ENCODE results near the gene CENPP. TPM values are rescaled to one million over a fixed set of nuclear protein-coding genes. Genes with fewer than 3 reads are reported as not detected.

Gene CENPP
- total and polyA plus RNA-seq, 4 donors = 0.62 to 8.7 (median 1.3) TPM

DNA sequence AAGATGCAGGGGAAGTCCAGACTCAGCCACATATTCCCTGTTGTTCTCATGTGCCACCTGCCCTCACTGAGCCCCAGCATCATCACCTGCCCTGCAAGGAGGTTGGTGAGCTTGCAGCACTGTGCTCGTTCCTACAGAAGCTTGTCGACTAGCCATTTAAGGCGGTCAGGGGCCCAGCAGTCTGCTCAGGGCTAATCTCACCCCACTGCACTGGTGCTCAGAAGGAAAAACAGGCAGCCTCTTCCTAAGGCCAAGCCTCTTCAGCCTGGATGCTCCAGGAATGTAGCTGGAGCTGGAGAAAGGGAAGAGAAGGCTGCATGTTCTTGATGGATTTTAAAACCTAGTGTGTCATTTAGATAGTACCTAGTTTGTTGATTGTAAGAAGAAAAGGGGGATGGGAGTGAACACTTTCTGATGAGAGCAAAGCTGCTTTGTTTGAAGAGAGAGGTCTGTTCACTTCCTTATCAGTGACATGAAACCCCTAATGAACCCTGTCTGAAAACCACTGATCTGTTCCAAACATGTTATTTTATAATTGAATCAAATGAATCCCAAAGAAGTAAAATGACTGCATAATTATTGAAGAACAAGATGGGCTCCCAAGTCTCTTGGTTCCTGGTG, 167.1 kb downstream of the CENPP start (continued):
- no peak for TF ChIP-seq CTCF (IDR thresholded peaks at IDR 0.05; ENCODE audit: low read depth, low read length, missing input control)
- TF ChIP-seq ATF3 (IDR thresholded peaks at IDR 0.05) = no peak
- TF ChIP-seq TAF1 (conservative IDR thresholded peaks at IDR 0.05) = no peak
- no peak for TF ChIP-seq HNF4A (conservative IDR thresholded peaks at IDR 0.05)
- no peak for TF ChIP-seq MAX (IDR thresholded peaks at IDR 0.05)

DNA sequence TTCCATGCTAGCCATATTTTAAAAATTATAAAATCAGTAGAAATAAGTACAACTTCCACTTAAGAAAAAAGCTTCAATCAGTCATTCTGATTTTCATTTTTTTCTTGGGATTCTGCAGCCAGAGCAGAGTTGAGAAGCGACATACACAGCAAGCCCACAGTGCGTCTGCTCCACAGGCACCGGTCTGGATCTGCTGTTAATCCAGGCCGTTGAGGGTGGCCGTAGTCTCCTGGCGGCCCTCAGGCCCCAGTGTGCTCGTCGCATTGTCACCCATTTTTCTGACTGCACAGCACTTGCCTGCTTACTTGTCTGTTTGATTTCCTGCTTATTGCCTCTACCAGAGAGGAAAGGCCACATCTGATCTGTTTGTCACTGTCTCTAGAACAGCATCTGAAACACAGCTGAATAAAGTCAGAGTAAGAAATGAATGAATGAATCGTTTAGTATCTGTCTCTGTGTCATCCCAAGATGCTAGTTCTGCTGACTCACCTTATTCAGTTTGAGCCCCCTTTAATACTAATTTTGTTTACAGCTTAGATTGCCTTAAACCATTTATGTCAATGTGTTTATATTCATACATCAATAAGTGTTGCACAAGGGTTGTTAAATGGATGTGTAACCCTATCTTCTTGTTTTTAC, 168.1 kb downstream of the CENPP start:
- Histone ChIP-seq H3K27me3 (ENCODE audit: control insufficient read depth in 4 of 4, insufficient read depth in 4 of 4, low read length in 3 of 4) (no peaks in the 10 kb centered on the region), H3K4me3 (ENCODE audit: low read depth in 1 of 3, low read length in 3 of 3) (no peak overlapping the region), H3K4me1 (ENCODE audit: control insufficient read depth in 4 of 4, insufficient read depth in 4 of 4, low read length in 3 of 4) (no peaks in the 10 kb centered on the region), H3K27ac (ENCODE audit: low read depth in 1 of 2, low read length in 2 of 2) (no peak overlapping the region), H3K9me3 (ENCODE audit: control insufficient read depth in 4 of 4, low read length in 3 of 4) (no peaks in the 10 kb centered on the region), H3K9ac (ENCODE audit: low read depth in 1 of 2, low read length in 2 of 2) (no peak overlapping the region), H3K36me3 (ENCODE audit: control insufficient read depth in 4 of 4, insufficient read depth in 3 of 4, low read depth in 1 of 4, low read length in 3 of 4) (no peaks in the 10 kb centered on the region)
- DNase-seq (ENCODE audit: low spot score) = no peak
- WGBS = 89% methylated on average over 9 of the region's 9 CpGs
- no peak for TF ChIP-seq ATF3 (IDR thresholded peaks at IDR 0.05)

- no peak for DNase-seq (ENCODE audit: low spot score)
- Histone ChIP-seq H3K9me3 (ENCODE audit: control insufficient read depth in 4 of 4, low read length in 3 of 4) (no peaks in the 10 kb centered on the region), H3K36me3 (ENCODE audit: control insufficient read depth in 4 of 4, insufficient read depth in 3 of 4, low read depth in 1 of 4, low read length in 3 of 4) (no peaks in the 10 kb centered on the region), H3K27ac (ENCODE audit: low read depth in 1 of 2, low read length in 2 of 2) (no peak overlapping the region), H3K4me3 (ENCODE audit: low read depth in 1 of 3, low read length in 3 of 3) (no peak overlapping the region), H3K27me3 (ENCODE audit: control insufficient read depth in 4 of 4, insufficient read depth in 4 of 4, low read length in 3 of 4) (no peaks in the 10 kb centered on the region), H3K4me1 (ENCODE audit: control insufficient read depth in 4 of 4, insufficient read depth in 4 of 4, low read length in 3 of 4) (no peaks in the 10 kb centered on the region), H3K9ac (ENCODE audit: low read depth in 1 of 2, low read length in 2 of 2) (no peak overlapping the region)
- WGBS = 91% methylated on average over 2 of the region's 2 CpGs
- TF ChIP-seq HNF4G (IDR thresholded peaks at IDR 0.05) = no peak
- no peak for TF ChIP-seq ATF3 (IDR thresholded peaks at IDR 0.05)
- TF ChIP-seq SP1 (IDR thresholded peaks at IDR 0.05) = no peak
- TF ChIP-seq RXRA (IDR thresholded peaks at IDR 0.05) = no peak
- TF ChIP-seq JUND (IDR thresholded peaks at IDR 0.05) = no peak
- no peak for TF ChIP-seq NR2F2 (IDR thresholded peaks at IDR 0.05)
- TF ChIP-seq HNF4A (conservative IDR thresholded peaks at IDR 0.05) = no peak
- no peak for TF ChIP-seq YY1 (IDR thresholded peaks at IDR 0.05)
Observed at GRCh38 chr9:92494856-92495255, 169.1 kb downstream of the CENPP start.
